GM19463 (cell line): ENCODE measurements around the gene RASEF.
A peak's percentile ranks its signal among the peaks of the same experiment; 100 is the strongest.
"Not testable (repeated sequence)": the region's sequence is repeated elsewhere in the genome, so short reads cannot be mapped to it uniquely, and the experiment has no call there.

Source experiments
- ATAC-seq: cut with Tn5 transposase; IDR thresholded peaks from one replicate; pipeline ENCODE4 v1.9.1; 2021; ENCODE audit warnings: mild to moderate bottlenecking, moderate library complexity; ENCODE audit not compliant: unreplicated experiment

RASEF gene

GRCh38 chr9:82981552-82981951 lies 81.4 kb downstream of the RASEF start:
- ATAC-seq = no peak

- ATAC-seq = no peak
These were observed 87.8 kb downstream of the RASEF start for GRCh38 chr9:82975176-82975575.

GRCh38 chr9:82972446-82972845 lies 90.5 kb downstream of the RASEF start:
- no peak for ATAC-seq

- ATAC-seq = no peak
These were observed 92.6 kb downstream of the RASEF start for GRCh38 chr9:82970359-82970758.

GRCh38 chr9:82969291-82969690 lies 93.7 kb downstream of the RASEF start:
- ATAC-seq = no peak

- no peak for ATAC-seq
These were observed 94.1 kb downstream of the RASEF start for GRCh38 chr9:82968816-82969215.

GRCh38 chr9:82968388-82968787 lies 94.6 kb downstream of the RASEF start:
- no peak for ATAC-seq

GRCh38 chr9:82961504-82962125 lies 101.3 kb downstream of the RASEF start:
- peak; percentile 95 for ATAC-seq

GRCh38 chr9:82957529-82958379 lies 105.2 kb downstream of the RASEF start:
- ATAC-seq = no peak

GRCh38 chr9:82949203-82949602 lies 113.7 kb downstream of the RASEF start:
- no peak for ATAC-seq

GRCh38 chr9:82940376-82940775 lies 122.6 kb downstream of the RASEF start:
- no peak for ATAC-seq

GRCh38 chr9:82939451-82939850 lies 123.5 kb downstream of the RASEF start:
- ATAC-seq = no peak

GRCh38 chr9:82938426-82939218 lies 124.3 kb downstream of the RASEF start:
- ATAC-seq = no peak

GRCh38 chr9:82936561-82936960 lies 126.4 kb downstream of the RASEF start:
- ATAC-seq = not testable (repeated sequence)

GRCh38 chr9:82934949-82935348 lies 128.0 kb downstream of the RASEF start:
- ATAC-seq = no peak

GRCh38 chr9:82934025-82934424 lies 128.9 kb downstream of the RASEF start:
- not testable (repeated sequence) for ATAC-seq

GRCh38 chr9:82930116-82930515 lies 132.8 kb downstream of the RASEF start:
- ATAC-seq = no peak
